Left renal cortex interstitium (tissue), 4 donors: ENCODE measurements around the gene PRR33. TPM values are rescaled to one million over a fixed set of nuclear protein-coding genes. Genes with fewer than 3 reads are reported as not detected.

Experiments used
- DNase-seq, 4 donors: peaks; one replicate each; pipeline ENCODE4 v3.0.0-alpha.2; 2013; ENCODE audit warnings: low read depth in 4 of 4, low spot score in 2 of 4, missing footprints in 1 of 4
- polyA plus RNA-seq, 4 donors: library from polyadenylated mRNA; unstranded; fragments of 120-200 nt; gene quantifications; one replicate each; pipeline ENCODE4 v1.2.1, GENCODE V29; 2013; ENCODE audit not compliant: insufficient read length in 4 of 4

Gene PRR33
- polyA plus RNA-seq, 4 donors: 0.04 to 0.27 (median 0.19) TPM

GRCh38 chr11:1928470-1928890 is 36.8 kb upstream of the PRR33 start:
- DNase-seq: no peak

GRCh38 chr11:1927848-1928469 is 36.3 kb upstream of the PRR33 start:
- no peak for DNase-seq

DNA sequence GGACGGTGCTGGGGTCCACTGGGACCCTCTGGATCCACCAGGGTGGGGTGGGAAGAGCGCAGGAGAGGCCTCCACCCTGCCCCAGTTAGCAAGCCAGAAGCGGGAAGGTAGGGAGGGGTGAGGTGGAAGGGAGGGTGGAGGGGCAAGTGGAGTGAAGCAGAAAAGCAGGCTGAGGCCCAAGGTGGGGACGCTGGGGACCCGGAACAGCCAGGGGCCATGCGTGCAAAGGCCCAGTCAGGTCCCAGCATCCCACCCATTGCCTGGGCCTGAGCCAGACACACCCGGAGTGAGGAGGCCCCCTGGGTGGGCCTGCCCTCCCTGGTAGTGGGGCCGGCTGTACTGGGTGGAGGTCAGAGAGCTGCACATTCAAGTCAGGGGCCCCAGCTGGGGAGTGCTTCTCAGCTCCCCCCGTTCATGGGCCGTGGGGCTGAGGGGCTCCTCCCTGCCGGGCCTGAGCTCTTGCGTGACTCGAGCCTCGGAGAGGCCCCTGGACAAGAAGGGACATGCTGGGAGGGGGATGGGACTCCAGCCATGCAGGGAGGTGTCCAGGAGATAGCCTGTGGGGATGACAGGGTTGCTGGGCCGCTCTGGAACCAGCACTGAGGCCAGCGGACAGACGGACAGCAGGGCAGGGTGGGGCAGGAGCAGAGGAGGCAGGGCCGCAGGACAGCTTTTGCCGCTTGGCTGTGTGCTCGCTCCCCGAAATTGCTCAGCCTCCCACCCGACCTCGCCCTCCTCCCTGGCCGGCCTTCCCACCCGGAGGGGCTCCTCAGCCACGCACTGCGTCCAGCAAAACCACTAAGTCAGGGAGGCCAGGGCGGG is 35.5 kb upstream of the PRR33 start:
- DNase-seq: no peak

DNA sequence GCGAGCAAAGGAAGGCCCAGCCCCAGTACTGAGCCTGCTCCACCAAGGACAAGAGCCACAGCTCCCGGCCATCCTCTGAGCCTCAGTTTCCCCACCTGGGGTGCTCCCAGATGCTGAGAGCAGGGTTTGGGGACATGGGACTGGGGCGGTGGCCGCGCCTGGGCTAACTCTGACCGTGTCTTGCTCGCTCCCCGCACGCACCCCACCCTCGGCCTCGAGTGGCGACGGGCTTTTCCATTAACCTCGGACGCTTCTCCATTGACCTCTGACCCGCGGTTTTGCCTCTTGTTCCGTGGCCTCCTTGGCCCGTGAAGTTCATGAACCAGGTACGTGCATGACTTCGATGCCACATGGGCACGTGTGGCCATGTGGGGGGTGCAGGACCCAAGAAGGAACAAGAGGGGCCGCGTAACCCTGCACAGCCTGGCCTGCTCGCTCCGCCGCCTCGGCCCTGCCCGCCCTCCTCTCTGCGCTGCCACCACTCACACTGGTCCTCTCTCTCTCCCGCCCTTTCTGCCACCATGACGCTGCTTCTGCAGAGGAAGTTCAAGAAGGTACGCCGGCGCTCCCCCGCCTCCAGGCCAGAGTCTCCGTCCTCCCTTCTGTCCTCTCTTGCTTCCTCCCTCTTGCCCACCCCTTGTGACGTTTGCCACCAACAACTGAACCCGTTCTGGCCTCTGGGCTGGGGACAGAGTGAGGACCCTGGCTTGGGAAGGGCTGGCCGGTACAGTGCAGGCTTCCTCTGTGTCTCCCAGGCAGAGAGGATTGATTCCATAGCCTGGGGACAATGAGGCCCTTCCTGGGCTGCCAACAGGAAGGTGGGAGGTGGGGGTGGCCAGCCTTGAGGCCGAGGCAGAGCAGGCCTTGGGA is 34.7 kb upstream of the PRR33 start:
- DNase-seq: no peak

DNA sequence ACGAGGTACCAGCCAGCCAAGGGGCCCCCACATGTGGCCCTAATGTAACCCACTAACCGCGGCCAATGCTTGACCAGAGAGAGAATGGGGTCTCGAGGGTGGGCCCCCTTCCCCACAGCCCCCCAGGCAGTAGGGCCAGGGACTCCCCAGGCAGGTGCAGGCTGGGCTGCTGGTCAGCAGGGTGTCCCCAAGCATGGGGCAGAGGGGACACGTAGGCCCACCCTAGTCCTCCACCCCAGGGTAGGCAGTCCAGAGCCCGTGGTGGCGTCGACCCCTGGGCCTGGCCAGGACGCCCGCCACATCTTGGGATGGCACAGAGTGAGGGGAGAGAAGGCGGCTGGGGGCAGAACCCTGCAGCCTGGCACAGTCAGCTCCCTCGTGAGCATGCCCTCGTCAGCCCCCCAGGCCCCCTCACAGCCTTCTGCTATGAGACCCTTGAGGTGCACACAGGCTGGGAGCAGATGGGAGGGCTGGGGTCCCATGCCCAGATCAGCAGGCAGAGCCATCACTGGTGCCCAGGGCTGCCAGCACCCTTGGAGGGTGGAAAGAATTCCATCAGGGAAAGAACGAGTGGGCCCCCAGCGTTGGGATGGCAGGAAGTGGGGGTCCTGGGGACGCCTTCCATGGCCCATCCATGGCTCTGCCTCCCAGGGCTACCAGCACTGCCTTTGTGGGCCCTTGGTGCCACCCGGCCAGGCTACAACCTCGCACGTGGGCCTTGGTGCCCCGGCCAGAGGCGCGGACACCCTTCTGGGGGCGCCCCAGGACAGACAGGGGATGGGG is 33.9 kb upstream of the PRR33 start:
- DNase-seq: no peak

- no peak for DNase-seq
These were observed 33.1 kb upstream of the PRR33 start for GRCh38 chr11:1924646-1925372.

- DNase-seq: no peak
These were observed 32.5 kb upstream of the PRR33 start for GRCh38 chr11:1924181-1924580.

GRCh38 chr11:1923201-1923956 is 31.7 kb upstream of the PRR33 start:
- no peak for DNase-seq

DNA sequence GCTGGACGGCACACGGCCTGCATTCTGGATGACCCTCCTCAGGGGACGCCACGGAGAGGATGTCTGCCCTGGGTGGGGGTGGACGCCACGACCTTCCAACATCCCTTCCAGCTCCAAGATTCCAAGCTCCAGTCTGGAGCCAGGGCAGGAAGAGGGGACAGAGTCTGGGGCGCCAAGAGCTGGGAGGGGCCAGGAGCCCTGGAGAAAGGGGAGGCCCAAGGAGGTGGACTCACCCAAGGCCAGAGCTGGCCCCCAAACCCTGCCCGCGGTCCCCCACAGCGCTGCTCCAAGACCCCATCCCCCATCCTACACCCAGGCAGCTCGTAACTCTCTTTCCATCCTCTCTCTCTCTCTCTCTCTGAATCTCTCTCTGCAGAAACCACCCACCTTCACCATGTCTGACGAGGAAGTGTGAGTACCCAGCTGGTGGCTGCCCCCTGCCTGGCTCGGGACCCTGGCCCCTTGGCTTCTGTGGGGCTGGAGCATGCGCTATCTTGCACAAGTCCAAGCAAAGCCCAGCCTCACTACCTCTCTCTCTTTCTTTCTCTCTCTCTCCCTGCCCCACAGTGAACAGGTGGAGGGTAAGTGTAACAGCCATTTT is 30.9 kb upstream of the PRR33 start:
- no peak for DNase-seq

DNA sequence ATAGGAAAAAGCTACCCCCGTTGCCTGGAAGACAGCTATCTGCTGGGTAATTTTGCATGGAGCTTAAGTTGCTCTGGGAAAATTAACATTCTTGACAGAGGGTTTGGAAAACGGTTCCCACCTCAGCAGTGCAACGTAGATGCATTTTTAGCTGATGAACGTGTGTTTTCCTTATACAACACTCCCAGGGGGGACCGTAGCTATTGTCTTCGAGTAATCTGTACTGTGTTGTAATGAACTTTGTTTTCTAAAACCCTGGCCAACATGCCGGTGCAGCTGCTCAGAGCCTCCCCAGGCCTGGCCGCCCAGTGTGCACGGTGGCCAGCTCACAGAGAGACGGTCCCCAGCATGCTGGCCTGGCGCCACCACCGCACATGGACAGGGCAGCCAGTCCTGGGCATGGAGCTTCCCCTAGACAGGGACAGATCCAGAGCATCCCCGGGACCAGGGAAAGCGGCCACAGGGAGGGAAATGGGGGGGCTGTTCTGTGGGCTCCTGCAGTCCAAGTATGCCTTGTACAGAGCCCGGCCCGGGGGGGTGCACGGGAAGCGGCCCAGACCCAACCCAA is 30.0 kb upstream of the PRR33 start:
- DNase-seq: no peak

DNA sequence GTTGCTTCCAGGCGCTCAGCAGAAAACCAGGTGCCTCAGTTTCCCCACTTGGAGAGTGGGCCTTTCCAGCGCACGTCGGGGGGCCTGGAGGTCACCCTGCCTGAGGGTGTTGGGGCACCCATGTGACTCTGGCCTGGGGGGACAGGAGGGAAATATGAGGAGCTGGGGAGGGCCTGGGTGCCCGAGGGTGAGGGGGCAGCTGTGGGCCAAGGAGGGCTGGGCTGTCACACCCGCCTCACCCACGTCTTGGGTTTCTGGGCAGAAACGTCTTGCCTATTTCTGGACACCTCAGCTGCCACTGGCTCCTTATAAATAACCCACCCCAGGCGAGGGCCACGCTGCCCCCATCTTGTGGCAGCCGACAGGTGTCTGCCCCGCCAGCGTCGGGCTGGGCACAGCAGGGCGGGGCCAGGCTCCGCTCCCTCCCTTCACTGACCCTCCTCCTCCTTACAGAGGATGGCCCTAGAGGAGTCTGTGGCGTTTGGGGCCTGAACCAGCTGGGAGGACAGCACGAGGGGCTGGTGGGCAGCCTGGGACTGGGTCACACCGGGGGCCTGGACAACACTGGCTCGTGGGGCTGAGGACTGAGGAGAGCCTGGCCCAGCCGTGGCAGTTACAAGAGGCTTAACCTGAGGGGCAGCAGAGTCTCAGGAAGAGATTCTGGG is 29.3 kb upstream of the PRR33 start:
- DNase-seq: no peak

- no peak for DNase-seq
These were observed 28.6 kb upstream of the PRR33 start for GRCh38 chr11:1920128-1920908.

DNA sequence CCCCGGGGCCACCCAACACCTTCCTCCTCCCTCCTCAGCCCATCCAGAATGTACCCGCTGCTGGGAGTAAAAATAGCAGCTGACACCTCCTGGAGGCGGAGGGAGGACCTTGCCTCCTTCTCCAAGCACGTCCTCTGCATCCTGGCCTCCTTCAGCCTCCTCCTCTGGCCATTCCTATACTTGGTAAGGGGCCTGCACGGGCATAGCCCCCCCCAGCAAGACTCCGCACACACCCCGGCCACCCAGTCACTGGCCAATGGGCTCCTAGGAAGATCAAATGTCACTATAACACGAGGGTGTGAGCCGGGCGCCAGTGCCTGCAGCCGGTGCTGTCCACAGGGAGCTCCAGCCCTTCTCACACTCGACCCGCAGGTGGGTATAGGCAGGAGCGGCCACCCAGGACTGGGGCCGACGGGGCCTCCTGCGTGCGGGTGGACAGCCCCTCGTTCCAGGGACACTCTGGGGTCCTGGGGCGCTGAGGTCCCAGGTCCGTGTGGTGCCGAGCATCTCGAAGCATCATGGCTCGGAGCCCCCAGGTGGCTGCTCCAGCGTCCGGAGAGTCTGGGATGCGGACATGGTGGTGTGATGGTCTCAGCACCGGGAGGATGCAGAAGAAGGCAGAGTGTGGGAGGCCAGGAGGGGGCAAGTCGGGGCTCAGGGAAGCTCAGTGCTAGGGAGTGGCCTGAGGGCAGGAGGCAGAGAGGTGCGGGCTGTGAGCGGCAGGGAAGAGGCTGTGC is 27.9 kb upstream of the PRR33 start, which contains the start of gene TNNT3:
Gene TNNT3 (plus strand): TSS at position 313 of the 737 bp plus-strand sequence. CDS start 3,172 bp downstream, outside the sequence.
- no peak for DNase-seq

DNA sequence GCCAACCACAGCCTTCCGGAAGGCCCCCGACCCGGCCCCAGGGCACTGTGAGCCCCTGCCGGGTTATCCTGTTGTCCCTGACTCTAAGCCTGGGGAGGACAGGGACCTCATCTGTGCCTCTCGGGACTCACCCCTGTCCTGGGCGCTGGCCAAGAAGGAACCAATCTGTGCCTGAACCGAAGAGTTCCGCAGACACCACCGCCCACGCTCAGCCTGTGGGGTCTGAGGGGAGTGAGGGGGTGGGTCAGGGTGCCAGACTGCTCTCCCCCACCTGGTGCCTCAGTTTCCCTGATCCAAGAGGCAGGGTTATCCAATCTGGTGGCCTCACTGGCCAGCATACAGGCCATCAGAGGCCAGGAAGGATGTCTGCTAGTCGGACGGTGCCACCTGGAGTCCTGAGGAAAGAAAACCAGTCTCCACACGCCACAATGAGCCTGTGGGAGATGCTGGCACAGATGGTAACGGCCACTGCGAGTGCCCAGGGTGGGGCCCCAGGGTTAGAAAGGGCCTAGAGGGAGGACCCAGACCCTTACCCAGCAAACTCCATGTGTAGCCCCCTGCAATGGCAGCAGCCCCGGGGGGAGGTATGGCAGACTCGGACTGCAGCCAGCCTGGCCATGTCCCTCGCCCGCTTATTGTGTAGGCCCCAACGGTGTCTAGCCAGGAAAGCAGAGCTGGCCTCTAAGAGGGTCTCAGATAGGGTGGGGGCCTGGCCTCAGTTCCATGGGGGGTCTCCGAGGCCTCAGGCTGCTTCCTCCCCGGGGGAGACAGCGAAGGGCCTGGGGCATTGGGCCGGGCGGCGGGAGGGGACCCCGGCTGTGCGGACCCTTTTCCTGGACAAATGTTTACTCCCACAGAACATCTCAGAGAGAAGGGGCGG is 27.0 kb upstream of the PRR33 start:
- DNase-seq: no peak
